HG02840 (cell line): ENCODE data around the gene ATF6.

Experiments used
- ATAC-seq: cut with Tn5 transposase; IDR thresholded peaks from one replicate; pipeline ENCODE4 v1.9.1; 2021; ENCODE audit warnings: mild to moderate bottlenecking, moderate library complexity, moderate number of reproducible peaks; ENCODE audit not compliant: unreplicated experiment, low FRiP score

The ATF6 gene

DNA sequence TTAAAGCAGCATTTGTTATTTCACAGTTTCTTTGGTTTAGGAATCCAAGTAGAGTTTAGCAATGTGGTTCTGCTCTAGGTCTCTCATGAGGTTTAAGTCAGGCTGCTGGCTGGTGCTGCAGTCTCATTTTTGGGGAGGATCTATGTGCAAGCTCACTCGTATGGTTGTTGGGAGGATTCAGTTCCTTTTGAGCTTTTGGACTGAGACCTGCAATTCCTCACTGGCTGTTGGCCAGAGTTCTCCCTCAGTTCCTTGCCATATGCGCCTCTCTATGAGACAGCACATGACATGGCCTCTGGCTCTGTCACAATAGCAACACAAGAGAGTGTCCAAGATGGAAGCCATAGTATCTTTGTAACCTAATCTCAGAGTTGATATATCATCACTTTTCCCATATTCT lies 166.5 kb downstream of the ATF6 start:
- ATAC-seq = no peak

- no peak for ATAC-seq
These were observed 167.8 kb downstream of the ATF6 start for GRCh38 chr1:161933592-161934588.

DNA sequence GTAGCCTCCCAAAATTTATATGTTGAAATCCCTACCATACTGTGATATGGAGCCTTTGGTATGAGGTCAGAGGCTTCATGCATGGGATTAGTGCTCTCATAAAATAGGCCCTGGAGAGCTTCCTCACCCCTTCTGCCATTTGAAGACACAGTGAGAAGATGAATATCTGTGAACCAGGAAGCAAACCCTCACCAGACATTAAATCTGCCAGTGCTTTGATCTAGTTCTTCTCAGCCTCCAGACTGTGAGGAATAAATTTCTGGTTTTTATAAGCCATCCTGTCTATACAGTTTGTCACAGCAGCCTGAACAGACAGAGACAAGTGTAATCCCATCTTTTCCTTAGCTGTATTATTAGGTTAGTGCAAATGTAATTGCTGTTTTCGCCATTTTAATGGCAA lies 169.1 kb downstream of the ATF6 start:
- ATAC-seq = no peak

- ATAC-seq = no peak
These were observed 170.7 kb downstream of the ATF6 start for GRCh38 chr1:161936786-161937185.

DNA sequence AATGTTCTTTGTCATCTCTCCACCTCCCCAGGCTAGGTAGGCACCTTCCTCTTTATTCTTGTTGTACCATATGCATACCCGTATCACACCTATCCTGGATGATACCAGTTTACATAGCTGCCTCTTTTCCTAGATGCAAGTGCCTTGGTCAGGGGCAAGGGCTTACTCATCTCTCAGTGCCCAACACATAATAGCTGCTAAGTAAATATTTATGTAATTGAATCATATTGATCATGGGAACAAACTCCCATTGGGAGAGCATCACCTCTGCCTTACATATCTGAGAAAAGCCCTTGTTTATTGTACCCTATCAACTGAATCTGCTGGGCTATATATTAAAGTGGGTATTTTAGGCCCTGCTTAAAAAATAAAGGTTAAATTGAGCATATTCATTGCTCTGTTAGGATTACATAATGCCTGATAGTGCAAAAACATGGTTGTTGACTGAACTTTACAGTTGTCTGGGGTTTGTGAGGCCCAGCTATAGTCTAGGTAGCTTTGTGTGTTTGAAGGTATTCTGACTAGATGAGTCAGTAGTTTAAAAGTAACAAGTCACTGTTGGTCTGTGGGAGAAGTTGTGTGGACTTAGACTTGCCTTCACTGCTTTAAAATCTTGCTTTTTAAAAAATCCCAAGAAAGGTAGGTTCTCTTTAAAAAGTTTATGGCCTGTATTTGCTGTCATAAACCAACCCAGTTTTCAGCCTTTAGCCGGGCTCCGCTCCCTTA lies 174.9 kb downstream of the ATF6 start:
- ATAC-seq = no peak

GRCh38 chr1:161941726-161942436 lies 175.8 kb downstream of the ATF6 start:
- ATAC-seq = no peak

DNA sequence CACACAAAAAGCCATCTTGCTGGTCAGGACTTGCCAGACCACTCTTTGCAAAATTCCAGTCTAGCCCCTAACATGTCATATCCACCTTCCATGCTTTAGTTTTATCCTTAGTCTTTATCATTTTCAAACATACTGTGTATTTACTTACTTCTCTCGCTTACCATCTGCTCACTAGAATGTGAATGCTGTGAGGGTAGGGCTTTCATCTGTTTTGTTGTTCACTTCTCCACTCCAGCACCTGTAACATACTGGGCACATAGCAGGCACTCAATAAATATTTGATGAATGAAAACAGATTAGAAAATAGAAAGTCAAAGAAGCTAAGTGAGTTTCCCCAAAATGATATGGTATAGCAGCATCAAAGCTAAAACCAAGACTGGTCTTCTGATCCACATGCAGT lies 177.6 kb downstream of the ATF6 start:
- ATAC-seq = no peak

GRCh38 chr1:161944381-161944780 lies 178.3 kb downstream of the ATF6 start:
- no peak for ATAC-seq

DNA sequence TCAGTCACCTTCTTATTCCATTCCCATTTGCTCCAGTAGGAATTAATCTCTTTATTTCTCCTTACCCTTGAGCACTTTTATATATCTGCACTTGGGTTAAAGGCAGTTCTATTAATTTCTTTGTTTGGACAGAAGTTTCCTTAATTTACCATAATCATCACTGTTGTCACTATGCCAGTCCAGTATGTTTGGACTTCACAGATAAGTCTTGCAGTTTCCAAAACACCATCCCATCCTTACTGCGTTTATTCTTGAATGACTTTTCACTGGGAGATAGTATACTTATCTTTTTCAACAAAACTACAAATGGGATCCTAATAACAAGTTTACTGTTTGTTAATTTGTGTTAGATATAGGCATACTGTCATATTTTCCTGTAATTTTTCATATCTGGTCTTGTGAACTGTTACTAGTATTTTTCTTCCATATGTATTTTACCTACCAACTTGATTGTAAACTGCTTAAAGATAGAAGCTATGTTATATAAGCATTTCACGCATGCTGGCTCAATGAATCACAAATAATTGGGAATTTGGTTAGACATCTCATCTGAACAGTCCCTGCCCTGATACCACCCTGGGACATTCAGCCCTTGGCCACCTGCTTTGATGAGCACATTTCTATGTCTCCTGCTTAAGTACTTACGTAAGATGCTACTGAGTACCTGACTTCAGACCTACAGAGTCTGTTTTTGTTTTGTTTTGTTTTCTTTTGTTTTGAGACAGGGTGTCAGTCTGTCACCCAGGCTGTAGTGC lies 179.4 kb downstream of the ATF6 start:
- no peak for ATAC-seq

GRCh38 chr1:161946071-161946987 lies 180.2 kb downstream of the ATF6 start:
- ATAC-seq = no peak

DNA sequence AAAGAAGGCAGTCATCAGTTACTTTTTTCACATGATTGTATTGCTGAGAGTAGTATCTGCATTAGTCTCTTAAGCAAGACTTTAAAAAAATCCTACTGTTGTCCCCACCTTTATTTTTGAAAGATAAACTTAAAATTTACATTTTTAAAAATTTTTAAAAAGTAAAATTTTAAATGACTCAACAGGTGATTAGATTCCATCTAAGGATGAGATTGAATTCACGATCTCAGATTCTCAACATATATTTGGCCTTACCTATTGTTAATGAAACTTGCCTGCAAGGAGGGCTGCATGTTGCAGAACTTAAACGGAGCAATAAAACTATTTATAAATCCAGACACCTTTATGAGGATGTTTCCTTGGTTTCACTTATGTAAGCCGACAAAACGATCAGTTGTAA lies 182.3 kb downstream of the ATF6 start:
- no peak for ATAC-seq

DNA sequence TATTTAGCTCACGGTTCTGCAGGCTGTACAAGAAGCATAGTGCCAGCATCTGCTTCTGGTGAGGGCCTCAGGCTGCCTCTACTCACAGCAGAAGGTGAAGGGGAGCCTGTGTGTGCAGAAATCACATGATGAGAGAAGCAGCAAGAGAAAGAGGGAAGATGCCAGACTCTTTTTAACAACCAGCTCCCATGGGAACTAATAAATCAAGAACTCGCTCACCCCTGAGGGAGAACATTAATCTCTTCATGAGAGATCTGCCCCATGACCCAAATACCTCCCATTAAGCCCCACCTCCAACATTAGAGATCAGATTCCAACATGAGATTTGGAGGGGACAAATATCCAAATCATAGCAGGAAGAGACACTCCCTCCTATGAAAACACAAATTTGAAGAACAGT lies 183.4 kb downstream of the ATF6 start:
- no peak for ATAC-seq

DNA sequence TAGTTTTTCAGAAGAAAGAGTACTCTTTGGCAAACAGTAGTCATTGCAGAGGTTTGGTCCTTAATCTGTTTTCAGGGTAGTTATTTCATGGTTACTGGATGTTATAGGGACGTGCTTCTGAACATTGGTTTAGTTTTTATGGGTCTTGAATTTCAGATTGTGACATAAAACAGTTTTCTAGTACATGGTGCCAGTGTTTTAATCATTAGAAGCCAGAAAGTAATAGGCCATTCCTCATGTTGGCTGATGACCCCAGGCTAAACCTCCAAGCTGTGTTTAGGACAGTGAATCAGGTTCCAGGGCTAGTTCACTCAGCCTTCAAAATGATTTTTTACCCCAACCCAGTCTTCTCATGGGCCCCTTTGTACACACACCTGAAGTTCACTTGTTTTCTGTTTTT lies 184.3 kb downstream of the ATF6 start:
- ATAC-seq = no peak

DNA sequence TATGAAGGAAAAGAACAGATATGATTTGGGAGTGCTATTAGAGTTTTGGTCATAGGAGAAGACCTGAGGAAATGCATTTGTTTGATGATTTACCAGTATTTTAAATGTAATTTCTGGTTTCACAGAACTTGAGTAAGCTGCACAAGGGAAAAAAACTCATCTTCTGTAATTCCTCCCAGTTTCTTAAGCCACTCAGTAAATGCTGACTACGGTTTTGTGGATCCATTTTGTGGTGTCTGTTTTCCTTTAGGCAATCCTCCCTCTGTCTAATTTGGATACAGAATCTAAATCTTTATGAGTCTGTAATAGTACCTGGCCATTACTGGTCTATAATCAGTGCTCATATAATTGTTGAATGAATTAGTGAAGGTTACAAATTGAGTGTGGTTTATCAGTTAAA lies 185.5 kb downstream of the ATF6 start:
- ATAC-seq = no peak

DNA sequence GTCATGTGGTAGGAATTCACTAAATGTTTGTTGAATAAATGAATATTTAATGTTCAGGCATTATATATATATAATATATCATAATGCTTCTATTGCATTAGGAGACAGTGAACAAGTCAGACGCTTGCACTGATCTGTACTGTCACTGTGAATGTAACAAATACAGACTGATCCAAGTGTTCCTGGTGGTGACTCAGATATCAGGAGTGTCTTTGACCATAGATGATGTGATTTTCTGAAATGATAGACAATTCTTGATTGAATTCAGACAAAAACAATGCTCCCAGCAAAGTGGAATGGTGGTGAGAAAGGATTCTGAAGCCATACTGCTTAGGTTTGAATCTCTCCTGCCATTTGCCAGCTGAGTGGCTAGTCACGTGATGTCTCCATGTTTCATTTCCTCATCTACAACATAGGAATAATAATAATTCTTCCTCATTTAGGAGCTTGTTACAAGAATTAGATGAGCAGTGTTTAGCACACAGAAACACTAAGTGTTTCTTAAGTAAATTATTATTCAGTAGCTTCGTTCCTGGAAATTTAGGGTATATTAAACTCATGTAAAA lies 186.6 kb downstream of the ATF6 start:
- ATAC-seq = no peak

GRCh38 chr1:161953256-161953920 lies 187.3 kb downstream of the ATF6 start:
- ATAC-seq = no peak

GRCh38 chr1:161954050-161954449 lies 187.9 kb downstream of the ATF6 start:
- ATAC-seq = no peak

- no peak for ATAC-seq
These were observed 188.3 kb downstream of the ATF6 start for GRCh38 chr1:161954466-161954865.
